ENCODE results near the gene ABCA1.

Gene ABCA1

GRCh38 chr9:104850786-104851545 lies 77.0 kb downstream of the ABCA1 start:
- no peak for DNase-seq (ENCODE audit: low read depth in 2 of 3, low spot score in 1 of 3)

GRCh38 chr9:104849023-104849422 lies 78.9 kb downstream of the ABCA1 start:
- no peak for DNase-seq (ENCODE audit: low read depth in 2 of 3, low spot score in 1 of 3)

GRCh38 chr9:104844710-104845109 lies 83.2 kb downstream of the ABCA1 start:
- DNase-seq (ENCODE audit: low read depth in 2 of 3, low spot score in 1 of 3), result no peak

- DNase-seq (ENCODE audit: low read depth in 2 of 3, low spot score in 1 of 3), result no peak
Observed at GRCh38 chr9:104843644-104844240, 84.2 kb downstream of the ABCA1 start.

GRCh38 chr9:104842698-104843097 lies 85.3 kb downstream of the ABCA1 start:
- DNase-seq (ENCODE audit: low read depth in 2 of 3, low spot score in 1 of 3), result no peak

- DNase-seq (ENCODE audit: low read depth in 2 of 3, low spot score in 1 of 3), result no peak
Observed at GRCh38 chr9:104841601-104842141, 86.3 kb downstream of the ABCA1 start.

- no peak for DNase-seq (ENCODE audit: low read depth in 2 of 3, low spot score in 1 of 3)
Observed at GRCh38 chr9:104838958-104839357, 89.0 kb downstream of the ABCA1 start.

- no peak for DNase-seq (ENCODE audit: low read depth in 2 of 3, low spot score in 1 of 3)
Observed at GRCh38 chr9:104836767-104837166, 91.2 kb downstream of the ABCA1 start.

- no peak for DNase-seq (ENCODE audit: low read depth in 2 of 3, low spot score in 1 of 3)
Observed at GRCh38 chr9:104836235-104836634, 91.7 kb downstream of the ABCA1 start.

GRCh38 chr9:104835161-104835560 lies 92.8 kb downstream of the ABCA1 start:
- DNase-seq (ENCODE audit: low read depth in 2 of 3, low spot score in 1 of 3), result no peak

GRCh38 chr9:104833696-104834095 lies 94.3 kb downstream of the ABCA1 start:
- no peak for DNase-seq (ENCODE audit: low read depth in 2 of 3, low spot score in 1 of 3)

- no peak for DNase-seq (ENCODE audit: low read depth in 2 of 3, low spot score in 1 of 3)
Observed at GRCh38 chr9:104831681-104832080, 96.3 kb downstream of the ABCA1 start.

GRCh38 chr9:104826911-104827310 lies 101.0 kb downstream of the ABCA1 start:
- DNase-seq (ENCODE audit: low read depth in 2 of 3, low spot score in 1 of 3), result no peak

GRCh38 chr9:104826079-104826775 lies 101.7 kb downstream of the ABCA1 start:
- no peak for DNase-seq (ENCODE audit: low read depth in 2 of 3, low spot score in 1 of 3)

- no peak for DNase-seq (ENCODE audit: low read depth in 2 of 3, low spot score in 1 of 3)
Observed at GRCh38 chr9:104820336-104820735, 107.6 kb downstream of the ABCA1 start.

GRCh38 chr9:104819033-104819432 lies 108.9 kb downstream of the ABCA1 start:
- no peak for DNase-seq (ENCODE audit: low read depth in 2 of 3, low spot score in 1 of 3)

- DNase-seq (ENCODE audit: low read depth in 2 of 3, low spot score in 1 of 3), result no peak
Observed at GRCh38 chr9:104817437-104817836, 110.5 kb downstream of the ABCA1 start.

GRCh38 chr9:104815851-104816565 lies 111.9 kb downstream of the ABCA1 start:
- no peak for DNase-seq (ENCODE audit: low read depth in 2 of 3, low spot score in 1 of 3)

GRCh38 chr9:104810421-104811339 lies 117.3 kb downstream of the ABCA1 start:
- DNase-seq (ENCODE audit: low read depth in 2 of 3, low spot score in 1 of 3), result no peak

GRCh38 chr9:104808035-104808614 lies 119.8 kb downstream of the ABCA1 start:
- DNase-seq (ENCODE audit: low read depth in 2 of 3, low spot score in 1 of 3), result no peak

Data from stimulated activated CD4-positive, alpha-beta T cell treated with anti-CD3 and anti-CD28 coated beads, Interleukin-12 subunit alpha, Interleukin-12 subunit beta, amount 100 ng/mL, for 48 hours (primary cell).